Neural cell (in vitro differentiated cells): ENCODE results near the gene ALDH1L1.

Source experiments
- EP300 ChIP-seq: fragments of 450-650 bp; conservative IDR thresholded peaks from 2 replicates; pipeline ENCODE4 v1.6.1; 2014; ENCODE audit warnings: antibody characterized with exemption, mild to moderate bottlenecking, moderate library complexity; ENCODE audit not compliant: poor library complexity, severe bottlenecking
- EZH2 ChIP-seq: fragments of 200-600, 300-800 bp; shearing (Covaris generic), sonication (generic); IDR thresholded peaks from 2 replicates; pipeline ENCODE4 v1.6.1; 2014; ENCODE audit warnings: antibody characterized with exemption, low read length, borderline replicate concordance, mild to moderate bottlenecking; ENCODE audit not compliant: insufficient read depth, poor library complexity, severe bottlenecking
- MXI1 ChIP-seq: fragments of 450-650 bp; conservative IDR thresholded peaks from 2 replicates; pipeline ENCODE4 v1.6.1; 2014; ENCODE audit warnings: antibody characterized with exemption, mild to moderate bottlenecking; ENCODE audit not compliant: poor library complexity, severe bottlenecking
- POLR2AphosphoS5 ChIP-seq: IDR thresholded peaks from 2 replicates; pipeline ENCODE4 v1.6.1; 2012
- RAD21 ChIP-seq: fragments of 450-650 bp; conservative IDR thresholded peaks from 2 replicates; pipeline ENCODE4 v1.6.1; 2014; ENCODE audit warnings: antibody characterized with exemption, mild to moderate bottlenecking, moderate library complexity
- REST ChIP-seq: IDR thresholded peaks from 2 replicates; pipeline ENCODE4 v1.6.1; 2012; ENCODE audit warnings: borderline replicate concordance
- TAF1 ChIP-seq: IDR thresholded peaks from 2 replicates; pipeline ENCODE4 v1.6.1; 2012; ENCODE audit warnings: low read depth
- TF ChIP-seq, protein P1 (sequence below): fragments of 450-650 bp; IDR thresholded peaks from 2 replicates; pipeline ENCODE4 v1.5.1; 2014; ENCODE audit warnings: antibody characterized with exemption, mild to moderate bottlenecking, moderate library complexity; ENCODE audit not compliant: poor library complexity, severe bottlenecking

GRCh38 chr3:126127904-126128303 is 52.5 kb downstream of the ALDH1L1 start:
- TF ChIP-seq, protein P1, sequence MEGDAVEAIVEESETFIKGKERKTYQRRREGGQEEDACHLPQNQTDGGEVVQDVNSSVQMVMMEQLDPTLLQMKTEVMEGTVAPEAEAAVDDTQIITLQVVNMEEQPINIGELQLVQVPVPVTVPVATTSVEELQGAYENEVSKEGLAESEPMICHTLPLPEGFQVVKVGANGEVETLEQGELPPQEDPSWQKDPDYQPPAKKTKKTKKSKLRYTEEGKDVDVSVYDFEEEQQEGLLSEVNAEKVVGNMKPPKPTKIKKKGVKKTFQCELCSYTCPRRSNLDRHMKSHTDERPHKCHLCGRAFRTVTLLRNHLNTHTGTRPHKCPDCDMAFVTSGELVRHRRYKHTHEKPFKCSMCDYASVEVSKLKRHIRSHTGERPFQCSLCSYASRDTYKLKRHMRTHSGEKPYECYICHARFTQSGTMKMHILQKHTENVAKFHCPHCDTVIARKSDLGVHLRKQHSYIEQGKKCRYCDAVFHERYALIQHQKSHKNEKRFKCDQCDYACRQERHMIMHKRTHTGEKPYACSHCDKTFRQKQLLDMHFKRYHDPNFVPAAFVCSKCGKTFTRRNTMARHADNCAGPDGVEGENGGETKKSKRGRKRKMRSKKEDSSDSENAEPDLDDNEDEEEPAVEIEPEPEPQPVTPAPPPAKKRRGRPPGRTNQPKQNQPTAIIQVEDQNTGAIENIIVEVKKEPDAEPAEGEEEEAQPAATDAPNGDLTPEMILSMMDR, result no peak
- TF ChIP-seq EP300 (no peak), TAF1 (no peak), POLR2AphosphoS5 (no peak), RAD21 (no peak), EZH2 (no peak), REST (no peak), MXI1 (no peak)
